Activated CD4-positive, alpha-beta T cell treated with anti-CD3 and anti-CD28 coated beads for 1 hour (primary cell): ENCODE measurements around the gene EXOC4.

ENCODE experiments used
- DNase-seq: peaks from one replicate; pipeline ENCODE4 v3.0.0-alpha.2; 2020

EXOC4 gene

GRCh38 chr7:134113655-134114054 lies 860.8 kb downstream of the EXOC4 start:
- no peak for DNase-seq

- DNase-seq = no peak
These were observed 862.1 kb downstream of the EXOC4 start for GRCh38 chr7:134114992-134115391.
